Ishikawa (cell line): ENCODE measurements around the gene AGL.

Experiments
- CEBPB ChIP-seq: IDR thresholded peaks from 2 replicates; pipeline ENCODE4 v1.6.1; 2012
- CREB1 ChIP-seq: IDR thresholded peaks from 2 replicates; pipeline ENCODE4 v1.6.1; 2012; ENCODE audit warnings: low read depth
- EGR1 ChIP-seq: IDR thresholded peaks from 2 replicates; pipeline ENCODE4 v1.6.1; 2012
- EP300 ChIP-seq: IDR thresholded peaks from 2 replicates; pipeline ENCODE4 v1.6.1; 2012; ENCODE audit warnings: borderline replicate concordance
- FOXM1 ChIP-seq: IDR thresholded peaks from 2 replicates; pipeline ENCODE4 v1.6.1; 2012; ENCODE audit warnings: low read depth, borderline replicate concordance
- NFIC ChIP-seq: IDR thresholded peaks from 2 replicates; pipeline ENCODE4 v1.6.1; 2012
- RAD21 ChIP-seq: IDR thresholded peaks from 2 replicates; pipeline ENCODE4 v1.6.1; 2012; ENCODE audit warnings: low read depth
- TAF1 ChIP-seq: IDR thresholded peaks from 2 replicates; pipeline ENCODE4 v1.6.1; 2012; ENCODE audit warnings: low read depth, mild to moderate bottlenecking
- TCF12 ChIP-seq: IDR thresholded peaks from 2 replicates; pipeline ENCODE4 v1.6.1; 2012; ENCODE audit warnings: low read depth
- TEAD4 ChIP-seq: IDR thresholded peaks from 2 replicates; pipeline ENCODE4 v1.6.1; 2012
- YY1 ChIP-seq: IDR thresholded peaks from 2 replicates; pipeline ENCODE4 v1.6.1; 2012; ENCODE audit warnings: low read depth
- ZBTB7A ChIP-seq: IDR thresholded peaks from 2 replicates; pipeline ENCODE4 v1.6.1; 2012; ENCODE audit warnings: low read depth
- TF ChIP-seq, protein P1 (sequence below): IDR thresholded peaks from 2 replicates; pipeline ENCODE4 v1.6.1; 2012
- TF ChIP-seq, protein P2 (sequence below): IDR thresholded peaks from 2 replicates; pipeline ENCODE4 v1.6.1; 2012
- TF ChIP-seq, protein P3 (sequence below): IDR thresholded peaks from 2 replicates; pipeline ENCODE4 v1.6.1; 2012; ENCODE audit warnings: low read depth, mild to moderate bottlenecking

AGL gene

DNA sequence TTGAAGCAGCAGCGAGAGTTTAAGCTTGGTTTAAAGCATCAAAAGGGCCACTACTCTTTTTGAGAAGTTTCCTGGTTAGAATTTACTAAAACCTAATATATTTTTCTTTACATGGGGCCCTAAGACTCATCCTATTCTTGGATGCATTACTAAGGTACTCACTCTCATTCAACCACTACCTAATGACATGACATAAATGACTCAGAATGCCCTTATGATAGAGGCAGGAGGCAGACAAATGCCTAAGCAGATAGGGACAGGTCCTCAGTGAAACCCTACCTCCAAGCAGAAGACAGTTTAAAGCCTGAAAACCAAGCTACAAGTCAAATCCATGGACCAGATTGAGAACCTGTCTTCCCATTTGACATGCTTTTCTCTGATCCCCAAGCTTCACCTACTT is 85.4 kb downstream of the AGL start:
- TF ChIP-seq NFIC (no peak), CEBPB (no peak)
- TF ChIP-seq, protein P1, sequence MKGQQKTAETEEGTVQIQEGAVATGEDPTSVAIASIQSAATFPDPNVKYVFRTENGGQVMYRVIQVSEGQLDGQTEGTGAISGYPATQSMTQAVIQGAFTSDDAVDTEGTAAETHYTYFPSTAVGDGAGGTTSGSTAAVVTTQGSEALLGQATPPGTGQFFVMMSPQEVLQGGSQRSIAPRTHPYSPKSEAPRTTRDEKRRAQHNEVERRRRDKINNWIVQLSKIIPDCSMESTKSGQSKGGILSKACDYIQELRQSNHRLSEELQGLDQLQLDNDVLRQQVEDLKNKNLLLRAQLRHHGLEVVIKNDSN: no peak
- TF ChIP-seq, protein P2, sequence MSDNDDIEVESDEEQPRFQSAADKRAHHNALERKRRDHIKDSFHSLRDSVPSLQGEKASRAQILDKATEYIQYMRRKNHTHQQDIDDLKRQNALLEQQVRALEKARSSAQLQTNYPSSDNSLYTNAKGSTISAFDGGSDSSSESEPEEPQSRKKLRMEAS: no peak

DNA sequence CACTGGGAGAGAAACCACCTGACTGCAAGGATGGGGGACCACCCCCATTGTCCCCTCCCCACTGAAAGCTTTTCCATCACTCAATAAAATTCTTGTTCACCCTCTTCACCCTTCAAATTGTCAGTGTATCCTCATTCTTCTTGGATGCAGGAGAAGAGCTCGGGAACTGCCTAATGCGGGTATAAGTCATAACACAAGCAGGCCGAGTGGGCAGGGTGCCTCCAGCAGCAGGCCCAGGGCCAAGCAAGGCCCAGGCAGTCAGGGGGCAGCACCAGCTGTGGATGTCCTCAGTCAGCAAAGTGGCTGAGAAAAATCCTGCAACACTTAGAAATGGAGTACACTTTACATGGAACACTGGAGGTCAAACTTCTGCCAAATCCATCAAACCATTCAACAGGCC is 85.9 kb downstream of the AGL start:
- TF ChIP-seq CEBPB (no peak), TCF12 (no peak), EGR1 (no peak), CREB1 (no peak), NFIC (no peak), TEAD4 (no peak), FOXM1 (no peak), ZBTB7A (no peak), RAD21 (no peak), TAF1 (no peak), YY1 (no peak)
- TF ChIP-seq, protein P3, sequence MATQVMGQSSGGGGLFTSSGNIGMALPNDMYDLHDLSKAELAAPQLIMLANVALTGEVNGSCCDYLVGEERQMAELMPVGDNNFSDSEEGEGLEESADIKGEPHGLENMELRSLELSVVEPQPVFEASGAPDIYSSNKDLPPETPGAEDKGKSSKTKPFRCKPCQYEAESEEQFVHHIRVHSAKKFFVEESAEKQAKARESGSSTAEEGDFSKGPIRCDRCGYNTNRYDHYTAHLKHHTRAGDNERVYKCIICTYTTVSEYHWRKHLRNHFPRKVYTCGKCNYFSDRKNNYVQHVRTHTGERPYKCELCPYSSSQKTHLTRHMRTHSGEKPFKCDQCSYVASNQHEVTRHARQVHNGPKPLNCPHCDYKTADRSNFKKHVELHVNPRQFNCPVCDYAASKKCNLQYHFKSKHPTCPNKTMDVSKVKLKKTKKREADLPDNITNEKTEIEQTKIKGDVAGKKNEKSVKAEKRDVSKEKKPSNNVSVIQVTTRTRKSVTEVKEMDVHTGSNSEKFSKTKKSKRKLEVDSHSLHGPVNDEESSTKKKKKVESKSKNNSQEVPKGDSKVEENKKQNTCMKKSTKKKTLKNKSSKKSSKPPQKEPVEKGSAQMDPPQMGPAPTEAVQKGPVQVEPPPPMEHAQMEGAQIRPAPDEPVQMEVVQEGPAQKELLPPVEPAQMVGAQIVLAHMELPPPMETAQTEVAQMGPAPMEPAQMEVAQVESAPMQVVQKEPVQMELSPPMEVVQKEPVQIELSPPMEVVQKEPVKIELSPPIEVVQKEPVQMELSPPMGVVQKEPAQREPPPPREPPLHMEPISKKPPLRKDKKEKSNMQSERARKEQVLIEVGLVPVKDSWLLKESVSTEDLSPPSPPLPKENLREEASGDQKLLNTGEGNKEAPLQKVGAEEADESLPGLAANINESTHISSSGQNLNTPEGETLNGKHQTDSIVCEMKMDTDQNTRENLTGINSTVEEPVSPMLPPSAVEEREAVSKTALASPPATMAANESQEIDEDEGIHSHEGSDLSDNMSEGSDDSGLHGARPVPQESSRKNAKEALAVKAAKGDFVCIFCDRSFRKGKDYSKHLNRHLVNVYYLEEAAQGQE: no peak

DNA sequence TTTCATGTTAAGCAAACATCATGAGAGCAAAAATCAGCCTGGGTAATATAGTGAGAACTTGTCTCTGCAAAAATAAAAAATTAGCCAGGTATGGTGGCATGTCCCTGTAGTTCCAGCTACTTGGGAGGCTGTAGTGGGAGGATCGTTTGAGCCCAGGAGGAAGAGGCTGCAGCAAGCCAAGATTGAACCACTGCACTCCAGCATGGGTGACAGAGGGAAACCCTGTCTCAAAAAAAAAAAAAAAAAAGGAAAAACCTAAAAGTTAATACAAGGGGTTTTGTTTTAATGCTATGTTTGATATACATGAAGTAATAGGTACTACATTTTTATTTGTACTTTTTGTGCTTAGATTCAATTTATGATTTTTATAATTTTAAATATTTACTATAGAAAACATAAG is 92.6 kb downstream of the AGL start:
- TF ChIP-seq TAF1 (no peak), EGR1 (no peak), CEBPB (no peak)
- TF ChIP-seq, protein P2: no peak
- TF ChIP-seq, protein P1: no peak

DNA sequence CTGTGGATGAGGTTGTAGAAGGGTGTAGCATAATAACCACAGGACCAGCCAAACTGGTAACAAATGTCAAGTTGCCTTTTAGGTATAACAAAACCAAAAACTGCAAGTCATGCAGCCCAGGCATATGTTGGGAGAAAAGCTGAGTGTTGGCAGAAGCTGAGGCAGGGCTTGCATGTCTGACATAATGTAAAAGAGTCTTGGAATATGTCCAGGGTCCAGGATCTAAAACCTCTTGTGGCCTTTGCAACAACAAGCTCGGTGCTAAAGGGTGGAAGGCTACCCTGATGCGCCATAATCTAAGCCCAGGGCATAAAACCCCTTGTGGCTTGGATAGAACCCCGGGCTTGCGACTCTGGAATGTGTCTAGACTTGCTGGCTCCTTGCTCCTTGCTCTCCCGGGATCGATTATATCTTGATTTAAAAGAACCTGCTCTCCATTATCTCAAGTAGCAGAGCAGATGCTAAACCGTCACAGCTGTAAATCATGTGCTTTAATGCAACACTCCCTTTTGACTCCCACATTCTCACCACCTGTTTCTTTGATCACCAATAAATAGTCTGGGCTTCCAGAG is 93.1 kb downstream of the AGL start:
- TF ChIP-seq, protein P2: no peak
- TF ChIP-seq EP300: no peak
- TF ChIP-seq TCF12: no peak
- TF ChIP-seq CEBPB: no peak
- TF ChIP-seq, protein P1: no peak

DNA sequence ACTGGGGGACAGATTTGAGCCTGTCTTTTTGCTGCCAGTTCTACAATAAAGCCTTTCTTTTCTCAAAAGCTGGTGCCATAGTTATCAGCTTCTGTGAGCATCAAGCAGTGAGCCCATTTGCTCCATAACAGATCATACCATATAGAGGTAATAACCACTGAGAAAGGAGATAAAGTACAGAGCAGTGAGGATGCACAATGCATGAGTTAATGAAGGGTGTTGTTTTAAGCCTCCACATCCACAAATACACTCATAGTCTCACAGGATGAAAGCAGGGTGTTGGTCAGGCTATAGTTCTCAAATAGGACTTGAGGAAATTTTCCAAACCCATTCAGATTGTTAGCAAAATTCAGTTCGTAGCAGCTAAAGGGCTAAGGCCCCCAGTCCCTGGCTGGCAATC is 94.0 kb downstream of the AGL start:
- TF ChIP-seq NFIC (no peak), EP300 (no peak), TAF1 (no peak), CEBPB (no peak), RAD21 (no peak), TEAD4 (no peak), FOXM1 (no peak), EGR1 (no peak), CREB1 (no peak), TCF12 (no peak), YY1 (no peak), ZBTB7A (no peak)
- TF ChIP-seq, protein P2: no peak
- TF ChIP-seq, protein P3: no peak
- TF ChIP-seq, protein P1: no peak

DNA sequence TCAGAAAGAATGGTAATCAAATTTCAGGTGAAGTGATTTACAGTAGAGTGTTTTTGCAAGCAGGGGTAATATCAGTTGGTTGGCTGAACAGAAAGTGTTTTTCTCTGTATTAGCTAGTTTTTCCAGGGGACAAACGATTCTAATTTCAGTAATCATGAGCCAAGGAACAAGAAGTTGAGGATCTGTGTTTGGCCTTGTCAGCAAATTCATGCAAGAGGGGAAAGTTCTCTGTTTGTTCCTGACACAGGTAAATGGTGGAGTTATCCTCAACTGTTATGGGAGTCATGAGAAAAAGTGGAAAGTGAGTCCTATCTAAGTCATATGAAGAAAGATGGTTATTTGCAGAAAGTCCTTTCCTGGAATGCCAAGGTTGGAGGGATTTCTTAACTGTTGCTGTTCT is 95.0 kb downstream of the AGL start:
- no peak for TF ChIP-seq TCF12
- no peak for TF ChIP-seq FOXM1
- TF ChIP-seq, protein P1: no peak
- no peak for TF ChIP-seq NFIC
- TF ChIP-seq, protein P2: no peak
- TF ChIP-seq CREB1: no peak
- TF ChIP-seq RAD21: no peak
- no peak for TF ChIP-seq TAF1
- no peak for TF ChIP-seq EGR1
- no peak for TF ChIP-seq YY1
- TF ChIP-seq, protein P3: no peak
- TF ChIP-seq CEBPB: no peak
- TF ChIP-seq EP300: no peak
- TF ChIP-seq TEAD4: no peak
- no peak for TF ChIP-seq ZBTB7A
